GM18511 (cell line): ENCODE data around the gene MYOZ1.
"Not testable (repeated sequence)": the region's sequence is repeated elsewhere in the genome, so short reads cannot be mapped to it uniquely, and the experiment has no call there.

Experiments used
- ATAC-seq: cut with Tn5 transposase; IDR thresholded peaks from one replicate; pipeline ENCODE4 v1.9.1; 2021; ENCODE audit warnings: mild to moderate bottlenecking, moderate library complexity; ENCODE audit not compliant: unreplicated experiment

The MYOZ1 gene

DNA sequence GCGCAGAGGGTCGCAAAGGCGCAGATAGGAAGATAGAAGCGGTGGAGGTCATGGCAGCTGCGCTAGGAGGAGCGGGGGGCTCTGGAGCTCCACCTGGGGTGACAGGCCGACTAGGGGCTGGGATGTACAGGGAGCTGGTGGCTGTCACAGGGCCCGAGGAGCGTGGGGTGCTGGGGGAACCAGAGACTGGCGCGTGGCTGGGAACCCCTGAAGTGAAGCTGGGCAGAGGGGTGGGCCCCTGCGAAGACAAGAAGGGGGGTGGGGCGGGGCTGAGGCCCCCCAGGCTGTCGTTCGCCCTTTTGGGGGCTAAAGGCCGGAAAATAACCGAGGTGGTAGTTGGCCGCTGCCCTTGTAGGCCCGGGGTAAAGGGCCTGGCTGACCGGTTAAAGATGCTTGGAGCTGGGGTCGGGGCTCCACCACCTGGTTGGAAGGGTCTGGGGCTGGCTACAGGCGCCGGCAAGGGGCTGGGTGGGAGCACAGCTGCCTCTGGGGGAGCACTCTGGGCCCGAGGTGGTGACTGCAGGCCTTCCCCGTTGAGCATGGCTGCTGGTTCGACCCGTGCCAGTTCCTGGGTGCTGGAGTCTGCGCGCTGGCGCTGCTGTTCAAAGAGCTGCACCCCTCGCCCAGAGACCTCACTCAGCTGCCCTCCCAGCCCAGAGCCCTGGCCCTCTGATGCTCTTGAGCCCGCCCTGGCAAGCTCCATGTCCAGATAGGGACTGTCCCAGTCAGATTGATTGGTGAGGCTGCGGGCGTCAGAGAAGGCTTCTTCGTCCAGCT lies 6.8 kb upstream of the MYOZ1 start:
- no peak for ATAC-seq

DNA sequence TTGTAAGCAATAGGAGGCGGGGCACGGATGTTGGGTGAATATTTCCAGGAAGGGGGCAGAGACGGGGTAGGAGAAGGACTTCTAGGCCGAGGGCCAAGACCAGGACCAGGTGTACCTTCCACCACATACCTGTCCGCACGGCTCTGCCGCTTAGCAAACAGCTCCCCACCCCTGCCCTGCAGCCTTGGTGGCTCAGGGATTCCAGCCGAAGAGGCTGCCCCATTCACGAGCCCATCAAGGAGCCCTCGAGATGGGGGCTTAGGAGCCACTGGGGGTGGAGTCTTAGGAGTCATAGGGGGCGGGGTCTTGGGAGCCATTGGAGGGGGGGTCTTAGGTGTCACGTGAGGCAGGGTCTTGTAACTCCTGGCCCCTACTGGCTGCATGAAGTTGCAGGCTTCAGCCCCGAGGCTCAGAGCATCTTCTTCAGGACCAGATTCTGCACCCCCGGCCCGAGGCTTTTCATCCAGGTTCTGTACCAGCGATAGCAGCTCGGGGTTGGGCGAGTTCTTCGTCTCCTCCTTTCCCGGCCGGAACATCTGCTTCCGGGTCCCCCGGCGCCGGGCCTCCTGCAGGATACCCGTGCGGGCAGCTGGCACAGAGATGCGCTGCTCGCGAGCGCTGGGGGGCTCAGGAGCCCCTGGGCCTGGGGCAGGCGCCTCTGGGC lies 6.1 kb upstream of the MYOZ1 start:
- ATAC-seq: no peak

DNA sequence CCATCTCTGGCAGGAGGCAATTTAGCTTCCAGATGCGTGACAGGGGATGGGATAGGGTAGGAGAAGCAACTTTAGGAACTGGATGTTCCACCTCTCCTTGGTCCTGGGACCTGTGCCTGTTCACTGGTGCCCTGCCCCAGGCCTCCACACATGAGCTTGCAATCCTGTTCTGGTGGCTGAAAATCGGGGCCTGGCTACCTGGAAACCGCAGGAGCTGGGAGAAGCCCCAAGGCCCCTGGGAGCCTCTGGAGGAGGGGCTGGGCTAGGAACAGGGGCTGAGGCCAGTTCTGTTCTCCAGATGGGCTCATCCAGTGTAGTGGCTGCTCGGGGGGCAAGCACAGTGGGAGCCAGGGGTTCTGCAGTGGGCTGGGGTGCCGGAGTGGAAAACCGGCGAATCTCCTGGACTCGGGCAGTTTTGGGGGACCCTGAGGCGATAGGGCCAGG lies 5.3 kb upstream of the MYOZ1 start:
- ATAC-seq: no peak

DNA sequence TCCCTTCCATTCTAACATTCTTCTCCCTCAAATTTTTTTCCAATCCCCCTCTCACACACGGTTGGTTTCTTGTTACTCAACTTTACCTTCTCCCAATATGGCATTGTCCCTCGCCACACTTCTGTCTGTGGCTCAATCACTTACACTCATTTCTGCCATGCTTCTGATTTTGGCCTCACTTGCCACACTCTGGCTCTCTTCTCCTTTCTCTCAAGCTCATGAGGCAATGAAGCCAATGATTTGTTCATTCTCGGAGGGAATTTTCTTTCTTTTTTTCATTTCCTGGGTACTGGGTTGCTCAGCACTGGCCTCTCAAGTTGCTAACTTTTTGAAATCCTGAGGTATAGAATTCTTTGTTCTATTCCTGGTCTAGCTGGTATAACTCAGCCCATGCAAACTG lies 4.0 kb upstream of the MYOZ1 start:
- ATAC-seq: no peak

DNA sequence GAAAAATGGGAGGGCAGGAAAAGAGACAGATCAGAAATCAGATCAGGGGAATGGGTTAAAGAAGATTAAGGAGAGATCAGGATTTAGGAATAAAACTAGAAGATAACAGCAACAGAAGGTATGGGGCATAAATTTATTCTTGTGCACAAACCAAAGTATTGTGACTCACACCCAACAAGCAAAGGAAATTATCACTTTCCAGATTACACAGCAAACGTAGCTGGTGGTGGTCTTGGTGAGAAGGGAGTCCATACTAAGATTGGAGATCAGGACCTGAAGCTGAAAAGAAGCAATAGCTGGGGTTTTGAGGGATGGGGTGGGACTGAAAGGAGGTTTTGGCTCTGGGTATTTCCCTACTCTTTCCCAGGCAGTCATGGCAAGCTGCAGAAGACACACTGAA lies 3.5 kb upstream of the MYOZ1 start:
- no peak for ATAC-seq

DNA sequence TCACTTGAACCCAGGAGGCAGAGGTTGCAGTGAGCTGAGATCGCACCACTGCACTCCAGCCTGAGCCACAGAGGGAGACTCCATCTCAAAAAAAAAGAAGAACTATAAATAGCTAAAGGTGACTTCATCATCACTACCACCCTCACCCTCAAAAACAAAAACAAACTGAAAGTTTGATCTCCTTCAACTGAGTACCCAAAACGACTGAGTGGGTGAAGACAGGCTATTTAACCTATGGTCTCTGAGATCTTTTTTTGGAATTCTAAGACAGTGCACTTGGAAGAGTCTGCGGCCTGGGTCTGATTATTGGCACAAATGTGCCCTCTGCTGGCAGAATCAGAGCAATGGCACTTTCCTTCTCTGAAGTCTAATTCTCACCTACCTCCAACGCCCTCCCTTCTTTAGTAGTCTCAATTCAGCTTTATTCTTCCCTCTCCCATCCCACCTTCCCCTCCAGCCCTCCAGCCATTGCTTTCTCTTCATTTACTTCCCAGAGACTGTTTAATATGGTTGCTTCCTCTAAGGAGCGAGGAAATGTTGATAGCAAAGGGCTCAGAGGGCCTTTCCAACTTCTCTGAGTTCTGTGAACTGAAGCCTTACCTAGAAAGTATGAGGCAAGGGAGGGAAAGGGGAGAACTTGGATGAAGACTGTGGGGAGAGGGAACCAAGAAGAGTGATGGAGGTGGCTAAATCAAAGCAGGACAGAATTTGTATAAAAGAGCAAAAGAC lies 2.9 kb upstream of the MYOZ1 start:
- no peak for ATAC-seq

DNA sequence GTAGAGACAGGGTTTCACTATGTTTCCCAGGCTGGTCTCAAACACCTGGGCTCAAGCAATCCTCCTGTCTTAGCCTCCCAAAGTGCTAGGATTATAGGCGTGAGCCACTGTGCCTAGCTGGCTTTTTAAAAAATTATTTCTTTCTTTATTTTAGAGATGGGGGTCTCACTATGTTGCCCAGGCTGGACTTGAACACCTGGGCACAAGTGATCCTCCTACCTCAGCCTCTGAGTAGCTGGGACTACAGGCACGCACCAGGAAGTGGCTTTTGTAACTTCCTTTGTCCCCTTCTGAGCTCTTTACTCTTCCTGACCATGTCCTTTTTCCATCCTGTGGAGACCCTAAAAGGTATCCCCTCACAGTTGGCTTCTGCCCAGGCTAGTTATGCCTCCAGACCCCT lies 2.1 kb upstream of the MYOZ1 start:
- ATAC-seq: no peak

DNA sequence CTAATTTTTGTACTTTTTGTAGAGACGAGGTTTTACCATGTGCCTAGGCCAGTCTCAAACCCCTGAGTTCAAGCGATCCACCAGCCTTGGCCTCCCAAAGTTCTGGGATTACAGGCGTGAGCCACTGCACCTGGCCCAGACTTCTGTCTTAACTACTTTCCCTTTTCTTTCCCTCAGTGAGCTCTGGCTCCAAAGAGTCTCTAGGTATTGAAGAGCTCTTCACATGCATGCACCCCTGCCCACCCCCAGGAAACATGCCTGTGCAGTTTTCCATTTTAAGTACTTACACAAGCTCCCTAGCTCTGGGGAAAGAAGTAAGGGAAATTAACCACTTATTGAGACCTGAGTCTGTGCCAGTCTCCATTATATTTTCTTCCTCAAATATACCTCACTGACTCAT lies 2.0 kb downstream of the MYOZ1 start:
- ATAC-seq: no peak

DNA sequence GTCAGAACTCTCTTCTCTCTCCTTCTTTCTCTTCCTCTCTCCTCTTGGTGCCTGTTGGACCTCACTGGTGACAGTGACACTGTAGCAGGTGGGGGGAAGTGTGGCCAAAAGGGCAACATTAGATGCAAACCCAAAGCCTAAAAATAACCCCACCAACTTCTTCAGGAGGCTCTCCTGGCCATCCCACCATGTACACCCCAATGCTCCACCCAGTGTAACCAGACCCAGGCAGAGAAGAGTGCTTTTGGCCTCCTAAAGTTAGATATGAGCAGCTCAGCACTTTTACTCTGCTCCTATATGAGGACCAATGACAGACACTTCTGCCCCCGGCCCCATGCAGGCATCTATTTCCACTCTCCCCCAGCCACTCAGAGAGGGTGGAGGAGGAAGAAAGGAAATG lies 5.5 kb downstream of the MYOZ1 start:
- no peak for ATAC-seq

DNA sequence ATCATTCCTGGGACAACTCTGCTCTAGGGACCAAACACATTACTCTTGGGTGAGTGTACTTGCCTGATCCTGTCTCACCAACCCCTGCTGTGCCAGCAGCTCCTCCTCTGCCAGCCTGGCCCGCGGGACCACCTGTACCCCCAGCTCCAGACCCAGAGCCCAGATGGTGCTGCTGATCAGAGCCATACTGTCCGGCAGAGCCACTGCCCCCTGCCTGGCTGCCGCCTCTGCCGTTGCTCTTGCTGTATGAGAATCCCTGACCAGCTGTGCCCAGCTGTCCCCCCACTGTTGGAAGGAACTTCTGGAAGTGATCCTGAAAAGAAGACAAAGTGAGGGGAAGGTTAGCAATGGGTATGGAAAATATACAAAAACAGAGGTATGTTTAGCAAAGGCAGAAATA lies 6.9 kb downstream of the MYOZ1 start:
- ATAC-seq: no peak

DNA sequence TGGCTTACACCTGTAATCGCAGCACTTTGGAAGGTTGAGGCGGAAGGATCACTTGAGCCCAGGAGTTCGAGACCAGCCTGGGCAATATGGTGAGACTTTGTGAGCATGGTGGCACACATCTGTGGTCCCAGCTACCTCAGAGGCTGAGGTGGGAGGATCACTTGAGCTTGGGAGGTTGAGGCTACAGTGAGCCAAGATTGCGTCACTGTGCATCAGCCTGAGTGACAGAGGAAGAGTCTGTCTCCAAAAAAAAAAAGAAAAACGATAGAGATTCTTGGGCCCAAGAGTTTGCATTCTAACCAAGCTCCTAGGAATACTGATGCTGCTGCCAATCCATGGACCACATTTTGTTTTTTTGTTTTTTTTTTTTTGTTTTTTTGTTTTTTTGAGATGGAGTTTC lies 12.1 kb downstream of the MYOZ1 start:
- no peak for ATAC-seq

DNA sequence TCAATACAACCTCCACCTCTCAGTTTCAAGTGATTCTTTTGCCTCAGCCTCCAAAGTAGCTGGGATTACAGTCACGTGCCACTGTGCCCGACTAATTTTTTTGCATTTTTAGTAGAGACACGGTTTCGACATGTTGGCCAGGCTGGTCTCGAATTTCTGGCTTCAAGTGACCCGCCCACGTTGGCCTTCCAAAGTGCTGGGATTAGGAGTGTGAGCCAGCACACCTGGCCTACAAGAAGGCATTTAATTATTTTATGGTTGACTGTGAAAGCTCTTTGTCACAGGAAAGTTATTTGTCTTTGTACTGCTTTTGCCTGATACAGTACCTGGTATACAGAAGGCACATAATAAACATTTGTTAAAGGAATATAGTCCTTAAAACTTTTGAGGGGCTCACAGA lies 12.9 kb downstream of the MYOZ1 start:
- no peak for ATAC-seq

DNA sequence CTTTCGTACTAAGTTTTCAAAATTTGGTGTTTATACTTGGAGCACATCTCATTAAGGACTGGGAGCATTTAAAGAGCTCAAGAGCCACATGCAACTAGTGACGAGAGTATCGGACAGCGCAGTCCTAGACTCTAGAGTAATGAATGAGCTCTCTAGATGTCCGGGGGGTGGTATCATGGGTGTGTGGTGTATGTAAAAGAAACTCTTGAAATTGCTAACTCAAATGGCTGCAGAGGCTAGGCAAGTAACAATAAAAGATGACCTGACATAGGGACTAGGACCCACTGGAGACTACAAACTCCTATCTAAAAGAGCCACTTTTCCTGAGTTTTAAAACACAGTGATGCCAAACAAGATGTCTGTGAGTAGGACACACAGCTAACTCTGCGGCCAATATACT lies 14.0 kb downstream of the MYOZ1 start:
- no peak for ATAC-seq

DNA sequence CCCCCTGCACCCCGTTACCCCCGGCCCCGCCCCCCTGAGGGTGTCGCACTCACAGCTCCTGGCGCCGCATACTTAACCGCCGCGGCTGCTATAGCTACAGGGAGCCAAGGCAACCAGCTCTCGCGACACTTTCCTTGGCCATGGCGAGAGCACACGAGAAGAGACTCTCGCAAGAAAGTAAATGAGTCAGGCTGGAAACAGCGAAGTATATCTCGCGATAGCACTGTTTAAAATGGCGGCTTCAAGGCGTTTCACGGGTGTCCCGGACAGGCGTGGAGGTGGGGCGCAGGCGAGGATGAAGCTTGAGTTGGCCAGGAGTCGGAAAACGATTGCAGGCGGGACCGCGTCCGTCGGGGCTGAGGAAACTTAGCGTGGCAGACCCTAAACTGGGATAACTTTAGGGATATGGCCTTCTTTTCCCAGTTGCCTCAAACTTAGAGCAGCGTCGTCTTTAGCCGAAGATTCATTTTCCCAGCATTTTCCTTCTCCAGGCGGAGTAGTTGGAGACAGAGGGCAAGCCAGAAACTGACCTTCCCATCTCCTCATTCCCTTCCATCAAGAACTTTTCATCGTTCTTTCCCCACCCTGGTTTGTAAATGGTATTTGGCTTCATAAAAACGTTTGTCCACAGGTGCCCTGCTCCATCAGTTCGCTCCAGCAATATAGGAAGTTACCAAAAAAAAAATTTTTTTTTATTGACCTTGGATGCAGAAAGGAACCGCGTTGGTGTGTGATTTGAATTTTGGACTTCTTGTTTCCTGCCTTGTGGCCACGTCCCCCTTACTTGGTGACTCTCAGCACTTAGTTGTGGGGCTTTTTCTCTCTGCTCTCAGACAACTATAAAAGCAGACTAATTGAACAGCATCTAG lies 15.2 kb downstream of the MYOZ1 start:
- peak; percentile 98 for ATAC-seq

DNA sequence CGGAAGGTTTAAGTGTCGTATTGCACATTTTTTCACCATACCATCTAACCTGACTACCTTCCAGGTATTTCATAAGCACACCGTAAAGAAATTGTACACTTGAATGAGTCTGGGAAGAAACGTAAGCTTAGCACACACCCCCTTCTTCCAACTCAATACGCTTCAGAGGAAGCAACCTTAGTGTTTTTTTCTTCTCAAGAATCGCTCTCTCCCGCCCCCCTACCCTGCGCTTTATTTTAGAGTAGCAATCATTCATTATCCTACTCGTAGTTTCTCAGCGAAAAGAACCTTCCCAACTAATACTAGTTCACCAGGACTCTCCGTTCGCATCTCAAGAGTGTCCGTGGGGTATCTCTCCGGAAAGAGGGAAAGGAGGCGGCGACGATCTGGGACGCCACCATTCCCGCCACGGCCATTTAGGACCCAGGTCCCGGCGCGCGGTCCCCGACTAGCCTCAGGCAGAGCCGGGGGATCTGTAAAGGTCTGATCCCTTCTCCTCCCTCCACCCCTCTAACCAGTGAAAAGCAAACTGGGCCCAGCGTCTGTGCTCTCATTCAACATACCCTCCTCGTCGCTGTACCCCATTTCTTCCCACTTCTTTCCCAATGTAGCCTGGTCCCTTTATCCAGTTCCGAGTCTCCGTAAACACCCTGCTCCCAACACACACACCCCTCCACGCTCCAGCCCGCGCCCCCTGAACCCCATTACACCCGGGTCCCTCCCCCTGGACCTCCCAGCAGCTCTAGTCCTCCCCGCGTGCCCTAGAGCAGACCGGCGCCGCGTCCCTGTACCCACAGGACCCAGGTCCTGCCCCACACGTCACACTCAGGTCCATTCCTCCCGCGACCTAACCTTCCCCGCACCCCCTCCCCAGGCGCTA lies 16.0 kb downstream of the MYOZ1 start:
- ATAC-seq: peak; percentile 58

DNA sequence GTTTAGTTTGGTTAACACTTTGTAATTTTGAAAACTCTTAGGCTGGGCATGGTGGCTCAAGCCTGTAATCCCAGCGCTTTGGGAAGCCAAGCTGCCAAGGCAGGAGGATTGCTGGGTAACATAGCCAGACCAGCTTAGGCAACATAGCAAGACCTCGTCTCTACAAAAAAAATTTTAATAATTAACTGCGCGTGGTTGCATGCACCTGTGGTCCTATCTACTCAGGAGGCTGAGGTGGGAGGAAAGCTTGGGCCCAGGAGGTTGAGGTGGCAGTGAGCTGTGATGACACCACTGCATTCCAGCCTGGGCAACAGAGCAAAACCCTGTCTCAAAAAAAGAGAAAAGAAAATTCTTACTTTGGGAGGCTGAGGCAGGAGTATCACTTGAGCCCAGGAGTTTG lies 18.2 kb downstream of the MYOZ1 start:
- no peak for ATAC-seq

DNA sequence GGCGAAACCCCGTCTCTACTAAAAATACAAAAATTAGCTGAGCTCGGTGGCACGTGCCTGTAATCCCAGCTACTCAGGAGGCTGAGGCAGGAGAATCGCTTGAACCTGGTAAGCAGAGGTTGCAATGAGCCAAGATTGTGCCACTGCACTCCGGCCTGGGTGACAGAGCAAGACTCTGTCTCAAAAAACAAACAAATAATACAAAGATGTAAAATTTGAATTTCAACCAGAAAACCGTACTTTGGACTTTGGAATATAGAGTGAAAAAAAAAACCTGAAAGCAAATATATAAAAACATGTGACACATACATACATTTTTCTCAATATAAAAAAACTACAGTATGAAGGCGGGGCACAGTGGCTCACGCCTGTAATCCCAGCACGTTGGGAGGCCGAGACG lies 20.3 kb downstream of the MYOZ1 start:
- not testable (repeated sequence) for ATAC-seq

DNA sequence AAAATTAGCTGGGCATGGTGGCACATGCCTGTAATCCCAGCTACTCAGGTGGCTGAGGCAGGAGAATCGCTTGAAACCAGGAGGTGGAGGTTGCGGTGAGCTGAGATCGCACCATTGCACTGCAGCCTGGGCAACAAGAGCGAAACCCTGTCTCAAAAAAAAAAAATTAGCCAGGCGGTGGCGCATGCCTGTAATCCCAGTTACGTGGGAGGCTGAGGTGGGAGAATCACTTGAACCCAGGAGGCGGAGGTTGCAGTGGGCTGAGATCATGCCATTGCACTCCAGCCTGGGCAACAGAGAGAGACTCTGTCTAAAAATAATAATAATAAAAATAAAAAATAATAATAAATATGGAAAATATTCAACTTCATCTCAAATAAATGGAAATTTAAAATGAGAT lies 24.1 kb downstream of the MYOZ1 start:
- not testable (repeated sequence) for ATAC-seq

DNA sequence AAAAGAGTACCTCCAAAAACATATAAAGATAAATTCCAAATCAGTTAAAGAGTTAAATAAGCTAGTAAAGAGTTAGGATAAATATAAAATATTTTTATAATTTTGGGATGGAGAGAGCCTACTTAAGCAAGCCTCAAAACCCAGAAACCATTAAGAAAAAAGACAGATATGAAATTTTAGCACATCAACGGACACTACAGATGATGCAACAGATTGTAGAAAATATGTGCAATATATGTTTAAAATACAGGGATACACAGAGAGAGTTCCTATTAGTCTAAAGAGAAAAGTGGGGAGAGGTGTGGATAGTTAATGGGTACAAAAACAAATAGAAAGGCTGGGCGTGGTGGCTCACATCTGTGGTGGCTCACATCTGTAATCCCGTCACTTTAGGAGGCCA lies 26.6 kb downstream of the MYOZ1 start:
- no peak for ATAC-seq

DNA sequence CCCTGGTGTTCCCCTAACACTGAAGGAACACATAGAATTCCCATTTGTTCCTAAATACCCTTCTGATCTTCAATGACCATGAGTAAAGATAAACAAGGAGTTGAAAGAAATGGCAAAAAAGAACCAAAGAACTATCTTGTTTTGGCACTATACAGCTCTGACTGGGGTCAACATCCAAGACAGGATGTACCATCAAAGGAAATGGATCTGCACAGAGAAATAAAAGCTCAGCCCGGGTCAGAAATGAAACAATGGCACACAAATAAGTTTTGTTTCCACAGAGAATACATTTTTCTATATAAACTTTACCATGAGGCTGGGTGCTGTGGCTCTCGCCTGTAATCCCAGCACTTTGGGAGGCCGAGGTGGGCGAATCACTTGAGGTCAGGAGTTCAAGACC lies 32.2 kb downstream of the MYOZ1 start:
- no peak for ATAC-seq
